Neuronal stem cell (in vitro differentiated cells): ENCODE results near the gene ARL14.
A peak's percentile ranks its signal among the peaks of the same experiment; 100 is the strongest.

Experiments used
- DNase-seq: peaks from one replicate; pipeline ENCODE4 v3.0.0-alpha.2; 2013; ENCODE audit warnings: low spot score
- H2AFZ ChIP-seq: one replicate; pipeline ENCODE4 v1.6.1; 2013; ENCODE audit warnings: mild to moderate bottlenecking, low read length, inconsistent platforms
- H2AK5ac ChIP-seq: 2 replicates; pipeline ENCODE4 v1.6.1; 2013; ENCODE audit warnings: low read depth, mild to moderate bottlenecking, inconsistent platforms, low read length, moderate library complexity, mixed read lengths
- H2BK120ac ChIP-seq: 2 replicates; pipeline ENCODE4 v1.6.1; 2013; ENCODE audit warnings: low read depth, mild to moderate bottlenecking, inconsistent platforms, low read length, moderate library complexity, mixed read lengths
- H2BK12ac ChIP-seq: one replicate; pipeline ENCODE4 v1.6.1; 2013; ENCODE audit warnings: low read length, inconsistent platforms
- H2BK15ac ChIP-seq: 2 replicates; pipeline ENCODE4 v1.6.1; 2013; ENCODE audit warnings: mild to moderate bottlenecking, low read length, inconsistent platforms, mixed read lengths
- H2BK5ac ChIP-seq: one replicate; pipeline ENCODE4 v1.6.1; 2013; ENCODE audit warnings: inconsistent platforms, mild to moderate bottlenecking, low read length, moderate library complexity
- H3K14ac ChIP-seq: one replicate; pipeline ENCODE4 v1.6.1; 2013; ENCODE audit warnings: low read length, inconsistent platforms
- H3K18ac ChIP-seq: 2 replicates; pipeline ENCODE4 v1.6.1; 2013; ENCODE audit warnings: low read length, inconsistent platforms
- H3K23ac ChIP-seq: 2 replicates; pipeline ENCODE4 v1.6.1; 2013; ENCODE audit warnings: low read depth, mild to moderate bottlenecking, mixed read lengths, low read length, inconsistent platforms; ENCODE audit not compliant: poor library complexity
- H3K27ac ChIP-seq: replicated peaks from 3 replicates; pipeline ENCODE4 v1.5.1; 2013; ENCODE audit warnings: low read length, inconsistent platforms
- H3K27me3 ChIP-seq, 3 experiments: 2 replicates each; pipeline ENCODE4 v1.6.1; 2013; ENCODE audit warnings: low read length in 3 of 3, mild to moderate bottlenecking in 2 of 3, inconsistent platforms in 1 of 3, low read depth in 1 of 3, mixed read lengths in 1 of 3, moderate library complexity in 1 of 3; ENCODE audit not compliant: control insufficient read depth in 3 of 3, insufficient read depth in 3 of 3
- H3K36me3 ChIP-seq, 2 donors: replicated peaks in 1 of 2; 2 replicates each; pipeline ENCODE4 v1.6.1; 2013; ENCODE audit warnings: low read length in 2 of 2; ENCODE audit not compliant: control insufficient read depth in 2 of 2, insufficient read depth in 2 of 2
- H3K4ac ChIP-seq: 2 replicates; pipeline ENCODE4 v1.6.1; 2013; ENCODE audit warnings: inconsistent platforms, mild to moderate bottlenecking, low read length, moderate library complexity
- H3K4me1 ChIP-seq, 2 donors: 1 replicate in 1 of 2; 2 replicates in 1 of 2; pipeline ENCODE4 v1.6.1; 2013; ENCODE audit warnings: low read length in 2 of 2, low read depth in 1 of 2; ENCODE audit not compliant: control insufficient read depth in 2 of 2, insufficient read depth in 1 of 2
- H3K4me2 ChIP-seq: one replicate; pipeline ENCODE4 v1.6.1; 2013; ENCODE audit warnings: mild to moderate bottlenecking, low read length, inconsistent platforms; ENCODE audit not compliant: insufficient read depth, poor library complexity, severe bottlenecking
- H3K4me3 ChIP-seq, 2 donors: 2 replicates each; pipeline ENCODE4 v1.5.1; 2013; ENCODE audit warnings: low read length in 2 of 2, mild to moderate bottlenecking in 2 of 2, inconsistent platforms in 1 of 2, moderate library complexity in 1 of 2
- H3K79me1 ChIP-seq: one replicate; pipeline ENCODE4 v1.6.1; 2013; ENCODE audit warnings: low read depth, mild to moderate bottlenecking, inconsistent platforms, low read length, moderate library complexity
- H3K9ac ChIP-seq: one replicate; pipeline ENCODE4 v1.6.1; 2013; ENCODE audit warnings: mild to moderate bottlenecking, low read depth, low read length, inconsistent platforms; ENCODE audit not compliant: poor library complexity
- H3K9me3 ChIP-seq, 2 donors: replicated peaks in 1 of 2; 2 replicates each; pipeline versions ENCODE3 to v1.6.1; 2013; ENCODE audit warnings: low read length in 2 of 2, mild to moderate bottlenecking in 2 of 2, inconsistent platforms in 1 of 2, low read depth in 1 of 2, mixed read lengths in 1 of 2, moderate library complexity in 1 of 2; ENCODE audit not compliant: control insufficient read depth in 2 of 2, insufficient read depth in 1 of 2
- H4K8ac ChIP-seq: one replicate; pipeline ENCODE4 v1.6.1; 2013; ENCODE audit warnings: low read depth, mild to moderate bottlenecking, inconsistent platforms, low read length, moderate library complexity
- H4K91ac ChIP-seq: one replicate; pipeline ENCODE4 v1.6.1; 2013; ENCODE audit warnings: low read length, low read depth, mild to moderate bottlenecking, inconsistent platforms; ENCODE audit not compliant: poor library complexity
- WGBS, 2 donors: extraction: QIAGEN DNeasy Blood & Tissue Kit; methylation state at CpG; one replicate each; pipeline ENCODE4 v1.1.7; 2013; ENCODE audit warnings: missing lambda C conversion rate in 2 of 2, mixed read lengths in 1 of 2; ENCODE audit not compliant: insufficient read length in 2 of 2, insufficient replicate concordance in 1 of 2; ENCODE audit errors: extremely low coverage in 2 of 2; 5-methylcytosine and 5-hydroxymethylcytosine counted together

Gene ARL14

GRCh38 chr3:160637086-160637485, 39.9 kb upstream of the ARL14 start:
- no peak overlapping the region for H2AK5ac ChIP-seq
- no peaks in the 10 kb centered on the region for H3K9me3 ChIP-seq
- H3K23ac ChIP-seq = no peak overlapping the region
- H3K27me3 ChIP-seq = peaks cover 0 to 6% (median 0%) of the 10 kb centered on the region in 3 experiments
- no peak overlapping the region for H3K4me3 ChIP-seq
- no peak overlapping the region for H3K4me2 ChIP-seq
- no peak overlapping the region for H2BK5ac ChIP-seq
- H3K4ac ChIP-seq = no peak overlapping the region
- no peaks in the 10 kb centered on the region for H3K79me1 ChIP-seq
- no peak overlapping the region for H4K91ac ChIP-seq
- peaks cover 0 to 2% of the 10 kb centered on the region in 2 donors for H3K4me1 ChIP-seq
- H3K14ac ChIP-seq = no peak overlapping the region
- H4K8ac ChIP-seq = no peak overlapping the region
- WGBS, 2 donors = no CpG with 5 or more reads among the region's 2 CpGs
- no peak for DNase-seq
- H2BK12ac ChIP-seq = no peak overlapping the region
- H2BK120ac ChIP-seq = no peak overlapping the region
- no peak overlapping the region for H2AFZ ChIP-seq
- H3K36me3 ChIP-seq = no peaks in the 10 kb centered on the region
- no peak overlapping the region for H3K27ac ChIP-seq
- H2BK15ac ChIP-seq = no peak overlapping the region
- no peak overlapping the region for H3K9ac ChIP-seq
- H3K18ac ChIP-seq = no peak overlapping the region

- no peak overlapping the region for H2BK12ac ChIP-seq
- no peak overlapping the region for H3K18ac ChIP-seq
- H3K23ac ChIP-seq = no peak overlapping the region
- H3K27me3 ChIP-seq = peaks cover 0 to 6% (median 0%) of the 10 kb centered on the region in 3 experiments
- H3K27ac ChIP-seq = no peak overlapping the region
- H3K4ac ChIP-seq = no peak overlapping the region
- H3K36me3 ChIP-seq = no peaks in the 10 kb centered on the region
- WGBS, 2 donors = no CpG with 5 or more reads among the region's 2 CpGs
- no peaks in the 10 kb centered on the region for H3K79me1 ChIP-seq
- DNase-seq = no peak
- H2AFZ ChIP-seq = no peak overlapping the region
- no peaks in the 10 kb centered on the region for H3K9me3 ChIP-seq
- no peak overlapping the region for H3K4me2 ChIP-seq
- H3K9ac ChIP-seq = no peak overlapping the region
- H2AK5ac ChIP-seq = no peak overlapping the region
- H2BK5ac ChIP-seq = no peak overlapping the region
- H4K91ac ChIP-seq = no peak overlapping the region
- H3K14ac ChIP-seq = no peak overlapping the region
- no peak overlapping the region for H4K8ac ChIP-seq
- peaks cover 0 to 3% of the 10 kb centered on the region in 2 donors for H3K4me1 ChIP-seq
- no peak overlapping the region for H3K4me3 ChIP-seq
- no peak overlapping the region for H2BK15ac ChIP-seq
- no peak overlapping the region for H2BK120ac ChIP-seq
These were observed 38.8 kb upstream of the ARL14 start for GRCh38 chr3:160638184-160638583.

GRCh38 chr3:160641665-160642309, 35.2 kb upstream of the ARL14 start:
- Histone ChIP-seq H2BK120ac (no peak overlapping the region), H4K91ac (no peak overlapping the region), H4K8ac (no peak overlapping the region), H2BK15ac (no peak overlapping the region), H3K9ac (no peak overlapping the region), H3K4me1 (peaks cover 0 to 4% of the 10 kb centered on the region in 2 donors), H3K23ac (no peak overlapping the region), H2BK12ac (no peak overlapping the region), H3K79me1 (no peaks in the 10 kb centered on the region), H3K4me3 (no peak overlapping the region), H3K4ac (no peak overlapping the region), H3K9me3 (no peaks in the 10 kb centered on the region), H3K27me3 (peaks cover 0 to 3% (median 0%) of the 10 kb centered on the region in 3 experiments), H3K4me2 (no peak overlapping the region), H3K27ac (no peak overlapping the region), H2BK5ac (no peak overlapping the region), H2AFZ (no peak overlapping the region), H3K18ac (no peak overlapping the region), H2AK5ac (no peak overlapping the region), H3K14ac (no peak overlapping the region), H3K36me3 (no peaks in the 10 kb centered on the region)
- no CpG with 5 or more reads among the region's 2 CpGs for WGBS, 2 donors
- no peak for DNase-seq

GRCh38 chr3:160643994-160644393, 33.0 kb upstream of the ARL14 start:
- Histone ChIP-seq H2AFZ (peak overlapping the region; percentile 72), H3K4ac (no peak overlapping the region), H3K36me3 (no peaks in the 10 kb centered on the region), H2AK5ac (no peak overlapping the region), H3K9me3 (no peaks in the 10 kb centered on the region), H4K8ac (no peak overlapping the region), H3K27me3 (peaks cover 0 to 3% (median 0%) of the 10 kb centered on the region in 3 experiments), H3K18ac (no peak overlapping the region), H3K9ac (no peak overlapping the region), H2BK120ac (no peak overlapping the region), H3K14ac (no peak overlapping the region), H4K91ac (no peak overlapping the region), H2BK12ac (no peak overlapping the region), H3K4me1 (peaks cover 0 to 4% of the 10 kb centered on the region in 2 donors), H3K23ac (no peak overlapping the region), H3K79me1 (no peaks in the 10 kb centered on the region), H3K4me2 (no peak overlapping the region), H3K4me3 (no peak overlapping the region), H2BK5ac (no peak overlapping the region), H3K27ac (no peak overlapping the region), H2BK15ac (no peak overlapping the region)
- WGBS, 2 donors = no CpG with 5 or more reads among the region's 3 CpGs
- DNase-seq = no peak
